GM21423 (cell line): ENCODE data around the gene PGBD4.
"Not testable (repeated sequence)": the region's sequence is repeated elsewhere in the genome, so short reads cannot be mapped to it uniquely, and the experiment has no call there.

Source experiments
- ATAC-seq: cut with Tn5 transposase; IDR thresholded peaks from one replicate; pipeline ENCODE4 v1.9.1; 2021; ENCODE audit warnings: mild to moderate bottlenecking, moderate library complexity; ENCODE audit not compliant: unreplicated experiment

The PGBD4 gene

GRCh38 chr15:34111488-34111887 lies 9.6 kb downstream of the PGBD4 start:
- no peak for ATAC-seq

GRCh38 chr15:34114215-34114614 lies 12.3 kb downstream of the PGBD4 start:
- ATAC-seq, result no peak

- ATAC-seq, result no peak
Measured at GRCh38 chr15:34114739-34115138, 12.9 kb downstream of the PGBD4 start.

GRCh38 chr15:34116620-34117019 lies 14.7 kb downstream of the PGBD4 start:
- ATAC-seq, result no peak

- no peak for ATAC-seq
Measured at GRCh38 chr15:34119291-34119690, 17.4 kb downstream of the PGBD4 start.

GRCh38 chr15:34120420-34120819 lies 18.5 kb downstream of the PGBD4 start:
- ATAC-seq, result not testable (repeated sequence)

GRCh38 chr15:34121786-34122185 lies 19.9 kb downstream of the PGBD4 start:
- not testable (repeated sequence) for ATAC-seq

- ATAC-seq, result no peak
Measured at GRCh38 chr15:34122771-34123183, 20.9 kb downstream of the PGBD4 start.

GRCh38 chr15:34124651-34125050 lies 22.8 kb downstream of the PGBD4 start:
- ATAC-seq, result no peak

- ATAC-seq, result no peak
Measured at GRCh38 chr15:34125945-34126344, 24.1 kb downstream of the PGBD4 start.

- no peak for ATAC-seq
Measured at GRCh38 chr15:34126522-34126921, 24.6 kb downstream of the PGBD4 start.

- ATAC-seq, result no peak
Measured at GRCh38 chr15:34128898-34129297, 27.0 kb downstream of the PGBD4 start.

- ATAC-seq, result no peak
Measured at GRCh38 chr15:34132881-34133280, 31.0 kb downstream of the PGBD4 start.

- no peak for ATAC-seq
Measured at GRCh38 chr15:34133511-34133910, 31.6 kb downstream of the PGBD4 start.

- ATAC-seq, result no peak
Measured at GRCh38 chr15:34147371-34148140, 45.7 kb downstream of the PGBD4 start.

- ATAC-seq, result no peak
Measured at GRCh38 chr15:34154725-34155204, 52.9 kb downstream of the PGBD4 start.

- no peak for ATAC-seq
Measured at GRCh38 chr15:34155859-34156258, 54.0 kb downstream of the PGBD4 start.
